NCI-H2081 (cell line): ENCODE measurements around the gene JAKMIP1.

ENCODE experiments used
- DNase-seq, 2 experiments: peaks; one replicate each; lab custom pipeline; 2025; lab: John Stamatoyannopoulos, UW

JAKMIP1 gene

DNA sequence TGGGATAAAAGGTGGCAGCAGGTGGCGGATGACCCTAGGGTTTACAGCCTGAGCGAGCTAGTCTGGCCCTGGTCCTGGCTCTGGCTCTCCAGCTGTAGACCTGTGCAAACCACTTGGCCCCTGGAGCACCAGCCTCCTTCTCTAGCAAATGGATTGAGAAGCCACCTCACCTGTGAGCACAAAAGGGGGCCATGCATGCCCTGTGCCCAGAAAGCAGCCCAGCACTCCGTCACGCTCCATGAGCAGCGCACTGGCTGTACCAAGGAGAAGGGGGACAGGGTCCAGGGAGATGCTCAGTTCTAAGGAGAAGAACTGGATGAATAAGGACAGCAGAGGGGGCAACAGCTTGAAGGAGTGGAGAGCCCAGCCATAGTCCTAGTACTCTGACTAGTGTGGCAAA is 135.2 kb downstream of the JAKMIP1 start:
- DNase-seq: no peak

DNA sequence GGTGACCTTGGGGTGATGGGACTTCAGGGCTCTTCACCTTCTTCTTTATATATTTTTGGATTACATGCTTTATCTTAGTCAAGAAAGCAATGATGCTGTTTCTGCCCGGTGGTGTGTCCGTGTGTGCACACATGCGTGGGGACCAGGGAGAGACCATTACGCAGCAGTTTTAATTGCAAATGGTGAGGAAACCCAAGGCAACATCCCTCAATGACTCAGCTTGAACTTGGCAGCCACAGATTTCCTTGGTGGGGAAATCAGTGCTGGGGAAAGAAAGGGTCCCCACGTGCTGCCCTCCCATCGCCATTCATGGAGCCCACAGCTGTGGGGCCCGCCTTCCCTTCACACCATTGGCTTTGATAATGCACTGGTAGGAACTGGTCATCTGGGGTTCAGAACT is 136.0 kb downstream of the JAKMIP1 start:
- DNase-seq: no peak

DNA sequence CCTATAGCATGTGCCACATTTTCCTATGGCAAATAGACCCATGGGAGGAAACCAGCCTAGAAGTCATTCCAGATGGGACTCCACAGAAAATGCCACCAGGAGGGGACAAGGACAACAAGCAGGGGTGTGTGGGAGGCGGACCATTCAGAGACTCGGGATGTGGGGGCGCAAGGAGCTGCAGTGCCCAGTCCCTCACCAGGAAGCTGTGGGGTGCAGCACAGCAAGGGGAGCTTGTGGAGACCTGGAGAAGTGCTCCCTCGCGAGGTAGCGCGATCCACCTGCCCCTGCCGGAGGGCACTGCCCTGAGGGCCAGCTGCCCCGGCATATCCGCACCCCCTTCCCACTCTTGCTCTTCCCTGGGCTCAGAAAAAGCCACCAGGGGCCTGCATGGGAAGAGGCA is 136.7 kb downstream of the JAKMIP1 start:
- DNase-seq: no peak

DNA sequence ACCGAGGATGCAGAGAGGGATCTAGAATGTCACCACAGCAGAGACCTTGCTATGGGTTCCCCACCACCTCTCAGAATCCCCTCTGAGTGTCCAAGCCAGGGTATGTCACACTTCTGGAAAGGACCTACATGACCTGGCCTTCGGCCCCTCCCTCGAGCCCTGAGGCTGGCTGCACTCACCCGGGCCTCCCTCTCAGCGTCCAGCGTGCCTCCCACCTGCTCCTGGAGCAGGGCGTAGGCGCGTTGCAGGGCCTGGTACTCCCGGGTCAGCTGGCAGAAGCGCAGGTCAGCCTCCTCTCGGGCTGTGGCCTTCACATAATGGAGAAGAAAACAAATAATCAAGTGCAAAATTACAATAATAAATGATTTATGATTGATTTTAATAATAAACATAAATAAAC is 138.2 kb downstream of the JAKMIP1 start:
- no peak for DNase-seq

DNA sequence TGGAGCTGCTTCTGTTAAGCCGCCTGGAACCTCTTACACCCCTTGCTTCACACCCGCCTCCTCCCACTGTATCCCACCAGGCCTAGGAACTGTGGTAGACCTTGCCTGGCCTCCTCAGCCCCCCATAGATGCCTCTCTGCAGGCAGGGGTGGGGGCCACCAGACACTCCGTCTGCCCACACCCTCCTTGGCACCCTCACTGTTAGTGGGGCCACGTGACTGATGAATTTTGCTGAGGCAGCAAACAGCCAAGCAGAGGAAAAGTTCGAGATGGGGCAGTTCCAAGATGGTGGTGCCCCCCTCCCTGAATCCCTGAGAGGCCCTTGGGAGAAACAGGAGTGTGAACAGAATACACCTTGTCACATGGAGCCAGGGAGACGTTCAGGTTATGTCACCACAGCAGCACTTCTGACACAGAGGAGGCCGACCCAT is 141.0 kb downstream of the JAKMIP1 start:
- DNase-seq: no peak

DNA sequence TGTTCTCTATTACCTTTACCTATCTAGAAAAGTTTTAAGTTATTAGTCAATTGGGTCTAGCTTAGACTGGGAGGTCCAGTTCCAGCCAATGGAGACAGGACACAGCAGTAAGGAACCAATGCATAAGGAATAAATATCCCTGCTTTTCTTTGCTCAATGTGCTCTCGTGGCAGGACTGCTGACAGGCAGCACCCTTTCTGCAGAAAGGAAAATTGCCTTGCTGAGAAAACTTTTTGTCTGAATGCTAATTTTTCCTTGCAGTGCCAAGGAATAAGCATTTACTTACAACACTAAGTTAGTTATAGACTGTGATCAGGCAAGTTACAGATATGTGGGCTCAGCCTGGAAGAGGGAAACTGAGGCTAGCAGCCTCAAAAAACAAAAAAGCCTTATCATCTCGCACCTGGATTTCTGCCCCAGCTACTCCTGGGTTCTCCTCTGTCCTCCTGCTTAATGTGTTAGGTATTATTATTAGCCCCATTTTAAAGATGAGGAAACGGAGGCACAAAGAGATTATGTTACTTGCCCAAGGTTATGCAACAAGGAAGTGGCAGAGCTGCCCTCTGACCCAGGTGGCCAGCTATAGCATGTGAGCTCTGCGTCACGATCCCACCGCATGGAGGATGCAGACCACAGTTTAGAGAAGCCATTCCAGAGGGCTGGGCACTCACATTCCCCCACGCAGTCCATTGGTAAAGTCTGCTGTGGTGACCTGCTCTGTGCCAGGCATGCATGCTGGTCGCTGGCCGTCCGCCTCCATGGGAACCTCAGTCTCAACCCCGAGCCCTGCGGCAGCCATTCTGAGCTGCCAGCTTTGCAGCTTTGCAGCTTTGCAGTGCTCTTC is 141.6 kb downstream of the JAKMIP1 start:
- no peak for DNase-seq

DNA sequence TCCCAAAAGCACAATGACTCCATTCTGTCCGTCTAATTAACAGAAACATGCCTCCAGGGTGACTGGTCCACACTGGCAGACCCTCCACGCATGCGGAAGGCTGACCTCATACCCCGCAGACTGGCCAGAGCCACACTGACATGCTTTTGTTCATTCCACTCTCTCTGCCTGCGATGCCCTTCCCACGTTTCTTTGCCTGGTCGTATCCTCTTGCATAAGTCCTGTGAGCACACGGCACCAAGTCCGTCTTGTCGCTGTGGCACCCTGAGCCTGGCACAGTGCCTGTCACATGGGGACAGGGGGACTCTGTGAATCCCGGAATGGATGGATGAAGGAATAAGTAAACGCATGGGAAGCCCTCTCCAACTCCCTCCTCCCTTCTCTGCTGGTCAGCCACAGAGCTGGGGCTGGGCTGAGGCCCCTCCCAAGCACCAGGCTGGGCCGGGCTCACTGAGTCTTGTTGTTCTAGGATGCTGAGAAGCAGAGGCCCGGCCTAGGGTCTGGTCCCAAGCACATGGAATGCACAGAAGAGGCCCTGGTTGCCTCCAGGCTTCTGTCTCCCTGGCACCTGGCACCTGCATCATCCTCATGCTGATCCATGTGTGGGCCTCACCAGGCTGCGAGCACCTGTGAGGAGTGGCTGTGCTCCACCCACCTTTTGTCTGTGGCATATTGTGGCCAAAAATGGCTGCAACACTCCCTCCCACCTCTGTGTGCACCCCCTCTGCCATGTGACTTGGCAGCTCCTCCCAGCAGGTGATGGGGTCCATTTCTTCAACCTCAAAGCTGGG is 143.2 kb downstream of the JAKMIP1 start:
- DNase-seq: no peak

DNA sequence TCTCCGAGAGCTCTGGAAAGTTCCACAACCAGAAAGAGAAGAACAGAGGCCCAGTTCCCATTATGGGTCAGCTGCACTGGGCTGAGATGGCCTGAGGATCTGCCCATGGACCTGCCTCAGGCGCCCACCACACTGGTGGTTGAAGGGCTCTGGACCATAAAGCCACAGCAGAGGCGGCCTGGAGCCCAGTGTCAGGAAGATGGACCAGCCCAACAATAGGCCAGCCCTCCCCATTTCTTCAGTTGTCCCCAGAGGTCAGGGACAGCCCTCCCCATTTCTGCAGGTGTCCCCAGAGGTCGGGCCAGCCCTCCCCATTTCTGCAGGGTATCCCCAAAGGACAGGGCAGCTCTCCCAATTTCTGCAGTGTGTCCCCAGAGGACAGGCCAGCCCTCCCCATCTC is 144.9 kb downstream of the JAKMIP1 start:
- no peak for DNase-seq

- DNase-seq: no peak
Measured at GRCh38 chr4:6055030-6055429, 145.3 kb downstream of the JAKMIP1 start.

GRCh38 chr4:6054162-6054922 is 146.0 kb downstream of the JAKMIP1 start:
- DNase-seq: no peak

DNA sequence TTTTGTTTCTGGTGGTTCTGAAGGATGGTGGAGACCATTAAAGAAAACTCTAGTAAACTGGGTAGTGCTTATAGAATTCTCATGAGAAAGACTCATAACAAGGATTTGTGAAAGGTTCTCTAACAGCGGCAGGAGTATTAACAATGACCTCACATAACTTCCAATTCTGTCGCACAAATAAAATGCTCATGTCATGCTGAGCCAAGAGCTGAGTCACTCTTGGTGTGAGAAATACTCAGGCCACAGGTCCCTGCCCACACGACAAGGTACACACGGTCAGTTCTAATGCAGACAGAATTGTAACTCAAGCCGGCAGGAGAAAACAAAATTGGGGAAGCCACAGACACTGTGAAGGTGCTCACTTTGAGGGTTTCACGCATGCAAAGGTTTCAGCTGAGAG is 147.7 kb downstream of the JAKMIP1 start:
- no peak for DNase-seq

DNA sequence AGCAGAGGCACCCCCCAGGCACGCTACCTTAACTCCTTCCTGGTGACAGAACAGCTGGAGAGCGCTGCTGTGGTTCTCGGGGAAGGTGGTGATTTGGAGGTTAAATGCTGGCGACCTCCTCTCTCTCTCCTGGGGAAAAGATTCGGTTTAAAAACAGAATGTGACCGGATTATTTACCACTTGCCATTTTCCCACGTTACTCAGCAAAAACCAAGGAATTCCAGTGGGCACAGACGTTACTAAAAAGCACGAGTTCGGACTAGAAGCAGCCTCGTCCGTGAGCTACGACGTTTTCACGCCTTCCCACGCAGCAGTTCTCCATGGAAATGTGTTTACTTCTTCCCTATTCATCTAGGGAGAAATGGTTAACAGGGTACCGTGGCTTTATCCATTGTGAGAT is 149.8 kb downstream of the JAKMIP1 start:
- no peak for DNase-seq

DNA sequence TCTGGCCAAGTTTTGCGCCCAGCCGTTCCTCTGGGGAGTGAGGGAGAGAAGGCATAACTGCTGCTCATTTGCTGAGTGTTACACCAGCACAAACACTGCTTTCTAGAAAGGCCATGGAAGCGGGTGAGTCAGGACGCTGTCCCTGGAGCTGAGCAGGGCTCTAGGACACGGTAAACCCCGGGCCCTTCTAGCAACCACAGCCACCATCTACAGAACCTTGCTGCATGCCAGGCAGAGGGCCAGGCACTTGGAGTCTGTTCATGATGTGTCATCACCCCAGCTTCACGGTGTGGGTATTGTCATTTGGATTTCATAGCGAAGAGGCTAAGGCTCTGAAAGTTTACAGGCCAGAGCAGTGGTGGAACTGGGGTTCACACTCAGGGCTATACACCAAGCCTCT is 150.4 kb downstream of the JAKMIP1 start:
- DNase-seq: no peak

DNA sequence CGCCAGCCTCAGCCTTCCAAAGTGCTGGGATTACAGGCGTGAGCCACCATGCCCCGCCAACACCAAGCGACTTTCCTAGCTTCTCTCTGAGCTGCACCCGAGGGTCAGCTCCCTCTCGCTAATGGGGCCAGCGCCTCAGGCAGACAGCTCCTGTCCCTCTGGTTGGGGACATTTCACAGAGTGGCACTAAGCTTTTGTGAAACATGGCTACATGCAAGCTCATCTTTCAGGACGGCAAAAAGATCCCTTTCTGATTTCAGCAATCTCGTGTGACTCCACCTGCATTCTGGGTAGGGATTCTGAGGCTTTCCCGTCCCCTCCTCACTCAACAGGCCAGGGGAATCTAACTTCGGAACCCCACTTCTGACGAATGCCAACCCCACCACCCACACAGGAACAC is 151.1 kb downstream of the JAKMIP1 start:
- DNase-seq: no peak

DNA sequence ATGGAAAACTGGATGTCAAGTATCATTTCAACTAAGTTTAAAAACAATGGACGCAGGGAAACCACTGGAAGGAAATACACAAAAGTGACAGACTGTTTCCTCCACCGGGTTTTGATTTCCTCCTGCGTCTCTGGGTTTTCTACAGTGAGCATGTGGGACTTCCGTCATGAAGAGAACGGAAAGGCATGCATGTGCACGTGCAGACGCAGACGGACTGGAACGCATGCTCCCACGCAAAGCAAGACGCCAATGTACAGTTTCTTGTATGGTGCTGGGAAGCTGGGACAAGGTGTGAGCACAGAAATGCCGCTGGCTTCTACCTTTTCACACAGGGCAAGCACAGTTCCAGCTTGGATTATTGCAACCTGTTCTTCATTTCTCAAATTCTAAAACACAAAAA is 151.8 kb downstream of the JAKMIP1 start:
- DNase-seq: no peak

- DNase-seq: no peak
Measured at GRCh38 chr4:6047130-6047673, 153.1 kb downstream of the JAKMIP1 start.

DNA sequence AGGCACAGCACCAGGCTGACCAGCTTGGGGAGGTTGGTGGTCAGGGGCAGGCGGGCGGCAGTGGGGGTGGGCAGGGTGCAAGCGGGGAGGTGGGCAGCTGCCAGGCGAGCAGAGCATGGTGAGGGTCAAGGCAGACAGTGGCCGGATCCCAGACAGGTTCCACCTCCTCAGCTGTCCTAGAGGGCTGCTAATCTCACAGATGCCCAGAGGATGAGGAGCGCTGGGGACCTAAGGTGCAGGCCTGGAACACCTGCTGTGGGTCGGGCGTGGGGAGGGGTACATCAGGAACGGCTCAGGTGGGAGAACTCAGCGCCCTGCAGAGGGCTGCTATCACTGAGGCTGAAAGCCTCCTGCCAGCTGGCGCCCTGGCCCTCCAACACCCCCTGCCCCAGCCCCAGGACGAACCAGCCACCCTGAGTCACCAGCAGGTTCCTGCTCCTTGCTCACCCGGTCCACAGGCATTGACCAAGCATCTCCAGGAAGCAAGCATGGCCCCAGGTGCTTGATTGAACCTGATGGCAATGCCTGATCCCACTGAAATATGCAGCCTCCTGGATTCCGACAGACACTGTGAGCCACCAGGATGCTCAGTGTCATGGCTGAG is 153.7 kb downstream of the JAKMIP1 start:
- no peak for DNase-seq

DNA sequence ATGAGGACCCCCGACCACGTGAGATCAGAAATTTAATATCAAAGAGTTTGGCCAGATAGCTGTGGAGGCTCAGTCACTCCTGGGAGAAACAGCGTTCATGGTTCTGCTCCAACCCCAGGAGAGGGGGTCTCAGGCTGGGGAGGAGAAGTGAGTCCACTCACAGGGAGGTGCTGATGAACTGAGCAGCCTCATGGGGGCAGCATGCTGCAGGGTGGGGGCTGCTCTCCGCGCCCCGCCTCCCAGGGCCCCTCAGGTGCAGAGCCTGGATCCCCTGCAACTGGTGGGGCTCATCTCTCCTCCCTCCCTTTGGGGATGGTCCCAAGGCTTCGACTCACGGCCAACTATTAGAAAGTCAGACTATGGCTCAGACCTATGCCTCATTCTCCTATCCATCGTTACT is 155.5 kb downstream of the JAKMIP1 start:
- no peak for DNase-seq

GRCh38 chr4:6044276-6044675 is 156.1 kb downstream of the JAKMIP1 start:
- DNase-seq: no peak

DNA sequence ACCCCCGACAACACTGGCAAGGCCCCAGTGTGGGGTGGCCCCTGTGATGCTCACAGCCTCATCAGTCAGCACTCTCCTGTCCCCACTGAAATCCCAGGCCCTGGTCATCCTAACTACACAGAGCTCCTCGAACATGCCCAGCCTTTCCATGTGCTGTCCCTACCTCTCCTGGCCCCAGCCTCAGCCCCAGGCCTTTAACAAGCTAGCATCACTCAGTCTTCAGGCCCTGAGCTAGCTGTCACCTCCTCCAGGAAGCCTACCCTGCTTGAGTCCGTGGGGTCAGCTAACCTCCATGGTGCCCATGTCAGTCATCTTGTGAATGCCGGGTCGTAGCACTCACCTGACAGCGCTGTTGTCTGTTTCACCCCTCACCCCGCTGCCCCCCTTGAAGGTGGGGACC is 156.5 kb downstream of the JAKMIP1 start:
- no peak for DNase-seq

DNA sequence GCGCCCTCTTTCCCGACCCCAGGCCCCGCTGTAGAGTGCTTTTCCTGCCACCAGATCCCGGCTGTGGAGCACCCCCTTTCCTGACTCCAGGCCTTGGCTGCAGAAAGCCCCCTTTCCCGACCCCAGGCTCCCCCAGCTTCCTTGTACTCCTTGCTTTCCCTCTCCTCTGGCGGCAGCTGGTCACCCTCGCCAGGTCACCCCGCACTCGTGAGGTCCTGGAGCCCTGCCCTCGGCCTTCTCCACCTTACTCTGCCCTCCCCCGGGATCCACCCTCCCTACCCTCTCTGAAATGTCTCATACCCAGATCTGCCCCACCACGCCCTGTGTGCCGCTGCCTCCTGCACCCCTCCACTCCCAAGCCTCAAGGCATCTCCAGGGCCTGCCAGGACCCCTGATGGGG is 157.2 kb downstream of the JAKMIP1 start:
- DNase-seq: no peak
